HG02943 (cell line): Measurements from ENCODE around the gene SOX8.

ENCODE experiments used
- ATAC-seq: cut with Tn5 transposase; IDR thresholded peaks from one replicate; pipeline ENCODE4 v1.9.1; 2021; ENCODE audit warnings: mild to moderate bottlenecking, low read depth, moderate library complexity; ENCODE audit not compliant: unreplicated experiment

Gene SOX8

DNA sequence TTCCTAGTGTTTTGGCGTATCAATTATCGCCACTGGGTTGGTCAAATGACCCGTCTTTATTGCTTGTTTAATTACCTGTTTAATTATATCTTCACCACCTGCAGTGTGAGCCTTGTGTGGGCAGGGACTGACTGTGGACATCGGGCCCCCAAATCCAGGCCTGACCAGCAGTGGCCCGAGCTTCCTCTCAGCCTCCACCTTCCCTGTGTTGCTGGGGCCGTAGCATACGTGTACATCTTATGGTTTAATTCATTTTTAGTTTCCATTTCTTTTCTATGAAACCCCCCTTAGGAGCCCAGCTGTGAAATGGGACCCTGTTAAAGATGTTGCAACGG lies 9.6 kb upstream of the SOX8 start:
- no peak for ATAC-seq

DNA sequence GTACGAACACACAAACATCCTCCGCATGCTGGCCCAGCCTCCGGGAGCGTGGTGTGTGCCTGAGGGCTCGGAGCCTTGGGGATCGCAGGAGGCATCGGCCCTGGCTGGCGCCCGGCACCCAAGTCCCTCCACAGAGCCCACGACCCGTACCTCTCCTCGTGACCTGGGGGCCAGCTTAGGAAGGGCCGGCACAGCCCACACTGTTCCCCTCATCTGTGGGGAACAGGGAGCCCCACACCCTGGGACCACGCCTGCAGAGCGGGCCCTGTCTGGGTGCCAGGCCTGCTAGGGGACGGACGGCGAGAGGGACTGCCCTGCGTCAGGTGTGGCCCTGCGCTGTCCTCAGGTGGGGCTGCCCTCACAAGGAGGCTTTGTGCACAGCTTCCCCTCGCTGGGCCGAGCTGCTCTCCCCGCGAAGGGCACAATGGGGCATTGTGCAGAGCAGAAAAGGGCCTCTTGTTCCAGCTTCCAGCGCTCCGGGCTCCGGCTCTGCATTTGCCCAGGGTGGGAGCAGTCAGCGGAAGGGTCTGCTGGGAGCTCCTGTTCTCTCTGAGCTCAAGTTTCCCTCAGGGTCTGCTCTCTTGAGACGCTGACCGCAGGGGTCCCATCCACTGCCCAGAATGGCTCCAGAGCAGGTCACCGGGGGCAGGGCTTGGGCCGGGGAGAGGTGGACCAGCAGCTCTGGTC lies 9.1 kb upstream of the SOX8 start:
- no peak for ATAC-seq

DNA sequence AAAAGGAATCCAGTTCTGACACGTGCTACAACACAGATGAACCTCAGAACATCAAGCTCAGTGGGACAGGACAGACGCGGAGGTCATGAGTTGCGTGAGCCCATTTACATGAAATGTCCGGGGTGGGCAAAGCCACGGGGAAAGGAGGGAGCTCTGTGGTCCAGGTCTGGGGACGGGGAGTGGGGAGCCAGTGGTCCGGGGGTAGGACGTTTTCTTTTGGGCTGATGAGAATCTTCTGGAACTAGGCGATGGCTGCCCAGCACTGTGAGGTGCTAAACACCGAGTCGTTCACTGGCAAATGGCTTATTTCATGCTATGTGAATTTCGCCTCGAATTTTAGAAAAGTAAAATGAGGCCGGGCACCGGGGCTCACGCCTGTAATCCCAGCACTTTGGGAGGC lies 8.2 kb upstream of the SOX8 start:
- no peak for ATAC-seq

DNA sequence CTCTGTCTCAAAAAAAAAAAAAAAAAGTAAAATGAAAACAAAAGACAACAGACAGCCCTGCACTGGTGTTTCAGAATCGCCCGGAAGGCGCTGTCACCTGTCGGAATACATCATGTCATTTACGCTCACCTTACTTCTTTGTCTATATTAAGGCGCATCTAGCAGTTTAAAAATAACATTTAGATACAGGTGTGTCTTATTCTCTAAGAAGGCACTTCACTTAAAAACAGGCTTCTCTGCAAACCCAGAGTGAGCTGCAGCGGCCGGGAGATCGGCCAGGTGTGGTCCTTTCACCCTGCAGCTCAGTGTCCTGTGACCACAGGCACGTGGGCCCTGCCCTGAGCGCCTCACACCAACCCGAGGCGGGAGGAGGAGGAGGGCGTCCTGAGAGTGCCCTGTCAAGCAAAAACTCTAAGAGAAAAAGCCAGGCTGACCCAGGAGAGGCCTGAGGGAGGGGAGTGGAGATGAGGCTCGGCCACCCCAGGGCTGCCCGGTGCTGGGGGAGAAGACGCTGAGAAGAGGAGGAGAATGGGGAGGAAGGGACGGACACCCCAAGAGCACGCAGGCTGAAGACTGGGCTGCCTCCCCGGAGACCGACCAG lies 7.5 kb upstream of the SOX8 start:
- ATAC-seq = no peak

DNA sequence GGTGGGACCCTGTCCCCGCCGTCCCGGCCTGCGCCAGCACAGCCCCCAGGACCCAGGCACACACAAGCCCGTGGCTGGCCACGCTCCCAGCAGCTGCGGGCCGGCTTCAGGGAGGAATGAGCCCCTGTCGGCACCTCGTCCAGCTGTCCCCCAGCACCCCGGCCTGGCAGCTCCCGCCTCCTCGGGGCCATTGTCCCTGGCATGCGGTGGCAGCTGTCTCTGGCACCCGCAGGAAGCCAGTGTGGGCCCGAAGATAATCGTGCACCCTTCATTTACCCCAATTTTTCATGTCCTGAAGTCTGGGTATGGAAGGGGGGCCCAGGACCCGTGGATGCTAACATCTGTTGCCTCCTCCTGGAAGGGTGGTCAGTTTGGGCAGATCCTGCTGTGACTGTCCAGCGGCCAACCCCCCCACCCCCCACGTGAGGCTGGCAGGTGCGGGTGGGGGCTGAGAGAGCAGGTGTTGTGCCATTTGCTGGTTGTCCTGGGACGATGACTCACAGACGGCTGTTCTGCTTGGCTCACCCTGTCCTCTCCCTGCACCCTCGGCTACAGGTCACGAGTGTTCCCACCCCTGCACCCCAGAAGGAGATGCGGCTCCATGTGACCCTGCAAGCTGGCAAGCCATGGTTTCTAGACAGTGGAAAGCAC lies 6.8 kb upstream of the SOX8 start:
- no peak for ATAC-seq

DNA sequence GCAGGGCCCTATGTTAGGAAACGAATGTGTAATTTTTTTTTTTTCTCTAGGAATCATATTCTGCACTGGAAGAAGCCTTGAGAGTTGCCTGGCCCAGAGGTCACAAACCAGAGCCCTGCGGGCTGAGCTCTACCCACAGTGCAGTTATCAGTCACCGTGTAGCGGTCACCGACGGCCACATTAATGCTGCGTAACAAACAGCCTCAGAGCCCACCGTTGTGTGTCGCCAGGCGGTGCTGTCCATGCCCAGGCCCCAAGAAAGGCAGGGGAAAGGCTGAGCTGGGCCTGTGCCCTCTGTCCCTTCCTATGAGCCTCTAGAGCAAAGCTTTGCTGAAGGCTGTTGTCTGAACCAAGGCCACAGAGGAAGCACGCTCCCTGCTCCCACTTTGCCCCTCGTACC lies 6.3 kb upstream of the SOX8 start:
- ATAC-seq = no peak

DNA sequence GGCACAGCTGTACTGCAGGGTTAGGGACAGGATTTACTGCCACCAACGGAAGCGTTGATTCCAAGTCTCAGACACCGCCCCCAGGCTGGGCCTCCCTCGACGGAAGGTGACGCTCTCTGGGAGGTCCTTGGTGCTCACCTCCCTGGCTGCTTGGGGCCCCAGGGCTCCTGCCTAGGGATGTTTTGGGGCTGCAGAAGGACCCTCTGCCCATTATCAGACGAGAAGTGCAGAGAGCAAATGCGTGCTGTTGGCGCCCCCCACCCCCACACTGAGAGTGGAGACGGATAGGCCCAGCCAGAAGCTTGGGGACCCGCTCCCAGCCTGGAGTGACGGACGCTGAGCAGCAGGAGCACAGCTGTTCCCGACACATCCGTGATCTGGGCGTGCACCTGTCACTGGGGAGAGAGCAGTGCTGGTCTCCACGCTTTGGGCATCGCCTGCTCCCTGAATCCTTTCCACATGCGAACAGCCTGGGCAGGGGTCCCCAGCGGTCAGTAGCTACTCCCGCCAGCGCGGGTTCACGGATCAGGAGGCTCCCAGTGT lies 5.1 kb upstream of the SOX8 start:
- ATAC-seq = no peak

DNA sequence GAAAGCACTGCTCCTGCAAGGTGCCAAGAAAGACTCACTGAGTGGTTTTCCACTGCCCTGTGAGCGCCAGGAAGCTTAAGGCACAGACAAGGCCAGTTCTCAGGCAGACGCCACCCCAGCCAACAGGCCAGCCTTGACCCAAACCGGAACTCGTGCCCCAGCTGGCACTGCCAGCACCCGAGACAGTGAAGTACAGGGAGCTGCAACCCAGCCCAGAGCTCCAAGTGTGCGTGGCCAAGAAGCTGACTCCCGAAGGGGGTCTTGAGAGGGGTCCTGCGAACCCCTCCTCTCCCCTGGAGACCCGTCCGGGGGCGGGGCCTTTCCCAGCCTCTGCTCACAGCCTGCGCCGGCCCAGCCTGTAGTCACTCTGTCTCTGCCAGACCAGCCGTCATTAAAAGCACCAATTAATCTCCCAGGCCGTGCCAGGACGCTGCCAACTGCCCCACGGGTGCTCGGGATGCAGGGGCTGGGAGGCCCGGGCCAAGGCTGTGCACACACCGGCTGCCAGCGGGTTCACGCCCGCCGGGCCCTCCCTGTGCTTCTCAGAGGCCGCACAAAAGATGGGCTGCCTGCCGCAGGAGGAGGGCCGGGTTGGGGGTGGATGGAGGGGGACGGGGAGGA lies 4.4 kb upstream of the SOX8 start:
- ATAC-seq = no peak

DNA sequence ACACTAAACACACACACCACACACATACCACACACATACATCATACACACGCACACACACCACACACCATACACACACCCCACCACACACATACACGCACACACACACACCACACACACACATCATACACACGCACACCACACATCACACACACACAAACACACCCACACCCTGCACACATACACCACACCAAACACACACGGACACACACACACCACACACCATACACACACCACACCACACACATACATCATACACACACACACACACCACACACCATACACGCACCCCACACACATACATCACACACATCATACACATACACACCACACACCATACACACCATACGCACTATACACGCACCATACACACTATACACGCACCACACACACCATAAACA lies 3.7 kb upstream of the SOX8 start:
- ATAC-seq = no peak

DNA sequence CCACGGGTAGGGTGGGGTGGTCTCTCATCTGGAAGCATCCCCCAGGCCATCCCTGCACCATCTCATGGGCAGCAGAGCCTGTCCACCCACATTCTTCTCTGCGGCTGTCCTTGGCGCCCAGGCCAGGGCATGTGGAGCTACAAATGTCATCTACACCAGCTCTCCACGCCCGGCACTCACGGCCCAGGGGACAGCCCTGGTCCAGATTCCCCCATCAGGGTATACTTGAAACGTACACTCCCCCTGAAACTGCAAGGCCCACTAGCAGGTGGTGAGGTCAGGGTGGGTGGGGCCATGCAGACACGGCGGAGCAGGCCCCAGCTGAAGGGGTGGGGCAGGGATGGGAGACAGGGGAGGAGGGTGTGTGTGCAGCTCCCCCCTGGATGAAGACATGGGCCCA lies 3.2 kb upstream of the SOX8 start:
- ATAC-seq = no peak

DNA sequence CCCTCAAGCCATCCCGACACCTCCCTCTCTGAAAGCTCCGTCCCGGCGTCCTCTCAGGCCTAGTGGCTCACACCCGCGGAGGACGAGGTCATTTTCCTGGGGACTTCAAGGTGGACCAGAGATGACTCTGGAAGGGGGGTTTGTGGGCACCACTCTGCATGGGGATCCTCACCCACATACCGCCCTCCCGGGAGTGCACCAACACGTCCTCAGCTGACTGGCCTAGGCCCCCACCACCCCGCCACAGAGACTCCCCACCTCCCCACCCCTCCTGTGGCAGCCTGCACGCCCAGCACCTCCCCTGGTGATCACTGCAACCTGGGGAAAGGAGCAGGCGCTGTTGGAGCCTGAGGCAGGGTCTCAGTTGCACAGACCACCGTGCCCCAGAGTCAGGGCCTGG lies 2.4 kb upstream of the SOX8 start:
- ATAC-seq = no peak

DNA sequence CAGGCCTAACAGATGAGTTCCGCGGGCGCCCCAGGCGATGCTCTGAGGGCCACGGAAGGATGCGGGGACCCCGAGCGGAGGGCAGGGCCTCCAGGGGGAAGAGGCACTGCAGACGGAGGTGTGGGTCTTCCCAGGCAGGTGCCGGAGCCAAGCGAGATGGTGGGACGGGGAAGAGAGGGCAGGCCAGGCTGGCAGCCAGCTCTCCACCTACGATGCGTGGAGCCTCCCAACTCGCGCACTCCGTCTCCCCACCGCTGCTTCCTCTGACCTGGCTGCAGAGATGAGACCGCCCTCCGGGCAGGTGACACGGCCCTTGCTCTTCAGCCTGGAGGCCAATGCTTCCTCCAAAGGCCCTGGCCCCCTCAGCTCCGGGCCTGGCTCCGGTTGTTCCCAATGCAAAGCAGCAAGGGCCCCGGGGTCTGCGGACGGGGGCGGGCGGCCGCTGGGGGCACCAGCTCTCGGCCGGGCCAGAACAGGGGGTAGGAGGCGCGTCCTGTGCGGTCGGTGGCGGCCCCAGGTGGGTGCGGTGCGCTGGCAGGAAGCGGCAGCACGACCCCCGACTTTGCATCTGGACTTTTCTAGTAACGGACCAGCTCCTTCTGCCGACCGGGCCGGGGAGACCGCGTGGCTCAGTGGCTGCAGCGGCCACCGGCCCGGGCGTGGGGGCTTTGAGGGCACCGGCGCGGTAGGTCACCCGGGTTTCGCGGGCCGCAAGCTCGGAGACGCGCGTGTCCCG lies 1.5 kb upstream of the SOX8 start:
- no peak for ATAC-seq

DNA sequence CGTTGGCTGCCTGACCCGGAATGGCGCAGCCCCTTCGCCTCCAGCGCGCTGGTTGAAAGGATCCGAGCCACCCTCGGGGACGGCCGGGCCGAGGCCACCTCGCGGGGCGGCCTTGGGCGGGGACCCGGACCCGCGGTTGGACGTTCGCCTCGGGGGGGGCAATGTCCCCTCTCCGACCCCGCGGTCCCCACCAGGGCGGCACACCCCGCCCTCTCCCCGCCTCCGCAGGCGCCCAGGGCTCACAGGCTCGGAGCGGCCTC lies 1.0 kb upstream of the SOX8 start:
- ATAC-seq = no peak

DNA sequence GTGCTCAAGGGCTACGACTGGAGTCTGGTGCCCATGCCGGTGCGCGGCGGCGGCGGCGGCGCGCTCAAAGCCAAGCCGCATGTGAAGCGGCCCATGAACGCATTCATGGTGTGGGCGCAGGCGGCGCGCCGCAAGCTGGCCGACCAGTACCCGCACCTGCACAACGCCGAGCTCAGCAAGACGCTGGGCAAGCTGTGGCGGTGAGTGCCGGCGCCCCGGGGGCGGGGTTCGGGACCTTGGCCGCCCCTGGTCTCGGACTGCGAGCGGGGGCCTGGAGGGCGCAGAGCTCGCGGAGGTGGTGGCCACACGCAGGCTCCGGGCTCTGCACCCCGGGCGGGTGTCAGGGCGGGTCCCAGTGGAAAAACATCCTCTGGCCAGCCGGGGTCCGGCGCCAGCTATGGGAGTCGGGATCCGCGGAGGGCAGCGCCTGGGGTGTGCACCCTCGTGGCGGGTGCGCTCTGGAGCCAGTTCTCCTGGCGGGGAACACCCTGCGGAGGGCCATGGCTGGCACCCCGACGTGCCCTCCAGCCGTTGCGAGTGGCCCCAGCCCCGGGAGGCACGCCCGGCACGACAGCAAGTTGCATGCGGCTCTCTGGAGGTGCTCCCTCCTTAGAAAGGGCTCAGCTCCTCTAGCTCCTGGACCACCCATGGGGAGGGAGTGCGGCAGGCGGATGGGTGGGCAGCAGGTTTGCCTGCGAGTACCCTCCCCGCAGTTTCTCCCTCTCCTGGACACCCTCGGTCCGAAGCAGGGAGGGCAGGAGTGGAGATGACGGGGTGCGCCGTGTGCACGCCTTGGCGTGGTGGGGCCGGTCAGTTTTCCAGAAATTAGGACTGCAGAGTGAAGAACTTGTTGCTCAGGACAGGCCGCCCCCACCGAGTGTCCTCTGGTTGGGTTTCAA lies 824 bp downstream of the SOX8 start:
- no peak for ATAC-seq

DNA sequence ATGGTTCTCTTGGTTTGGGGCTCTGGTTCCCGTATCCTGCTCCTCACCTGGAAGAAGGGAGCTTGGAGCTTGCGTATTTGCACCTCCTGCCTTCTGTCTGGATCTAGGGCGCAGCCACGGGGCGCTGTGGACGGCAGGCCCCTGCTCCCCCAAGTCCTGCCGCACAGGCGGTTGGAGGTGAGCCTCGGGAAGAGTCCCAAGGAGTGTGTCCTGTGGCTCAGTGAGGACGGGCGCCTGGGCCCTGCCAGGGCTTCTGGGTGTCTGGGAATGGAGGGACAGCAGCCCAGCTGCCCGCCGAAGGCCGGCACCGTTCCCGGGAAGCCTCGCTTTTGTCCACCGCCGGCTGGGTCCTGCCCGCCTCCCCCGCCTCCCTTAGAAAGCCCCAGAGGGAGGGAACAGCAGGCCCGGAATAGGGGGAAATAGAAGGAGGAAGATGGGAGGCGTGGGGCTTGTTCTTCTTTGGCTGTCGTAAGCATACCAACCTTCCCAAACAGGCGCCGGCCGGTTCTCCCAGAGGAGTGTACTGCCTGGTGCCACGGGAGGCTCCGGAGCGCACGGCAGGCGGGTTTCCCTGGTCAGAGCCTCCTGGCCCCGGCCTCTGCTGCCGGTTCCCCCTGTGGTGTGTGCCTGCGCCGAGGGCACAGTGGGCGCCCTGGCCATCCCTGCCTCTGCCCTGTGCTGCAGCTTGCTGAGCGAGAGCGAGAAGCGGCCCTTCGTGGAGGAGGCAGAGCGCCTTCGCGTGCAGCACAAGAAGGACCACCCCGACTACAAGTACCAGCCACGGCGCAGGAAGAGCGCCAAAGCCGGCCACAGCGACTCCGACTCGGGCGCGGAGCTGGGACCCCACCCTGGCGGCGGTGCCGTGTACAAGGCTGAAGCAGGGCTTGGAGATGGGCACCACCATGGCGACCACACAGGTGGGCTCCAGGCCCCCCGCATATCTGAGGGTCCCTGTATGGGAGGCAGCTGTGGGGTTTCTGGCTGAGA lies 1.8 kb downstream of the SOX8 start:
- no peak for ATAC-seq

DNA sequence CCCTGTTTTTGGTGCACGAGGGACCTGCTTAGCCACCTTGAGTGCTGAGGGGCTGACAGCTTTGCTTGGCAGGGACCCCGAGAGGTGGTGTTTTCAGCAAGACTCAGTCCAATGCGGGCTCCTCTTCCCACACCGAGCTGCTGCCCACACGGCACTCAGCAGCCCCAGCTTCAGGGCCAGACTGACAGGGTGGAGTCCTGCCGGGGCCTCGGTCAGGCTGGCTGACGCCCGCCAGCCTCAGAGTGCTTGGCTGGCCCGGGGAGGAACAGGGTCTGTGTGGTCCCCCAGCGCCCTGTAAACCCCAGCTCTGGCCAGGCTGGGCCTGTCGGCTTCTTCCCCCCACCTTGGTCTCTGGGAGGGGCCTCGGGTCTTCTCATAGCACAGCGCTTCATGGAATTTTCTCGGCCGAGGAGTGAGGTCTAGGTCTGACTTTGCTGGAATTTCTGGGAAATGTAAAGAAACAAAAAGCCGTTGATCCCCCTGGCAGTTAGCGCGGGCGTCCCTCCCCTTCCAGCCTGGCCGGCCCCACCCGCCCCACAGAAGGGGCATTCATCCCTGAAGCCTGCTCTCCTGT lies 2.6 kb downstream of the SOX8 start:
- no peak for ATAC-seq

DNA sequence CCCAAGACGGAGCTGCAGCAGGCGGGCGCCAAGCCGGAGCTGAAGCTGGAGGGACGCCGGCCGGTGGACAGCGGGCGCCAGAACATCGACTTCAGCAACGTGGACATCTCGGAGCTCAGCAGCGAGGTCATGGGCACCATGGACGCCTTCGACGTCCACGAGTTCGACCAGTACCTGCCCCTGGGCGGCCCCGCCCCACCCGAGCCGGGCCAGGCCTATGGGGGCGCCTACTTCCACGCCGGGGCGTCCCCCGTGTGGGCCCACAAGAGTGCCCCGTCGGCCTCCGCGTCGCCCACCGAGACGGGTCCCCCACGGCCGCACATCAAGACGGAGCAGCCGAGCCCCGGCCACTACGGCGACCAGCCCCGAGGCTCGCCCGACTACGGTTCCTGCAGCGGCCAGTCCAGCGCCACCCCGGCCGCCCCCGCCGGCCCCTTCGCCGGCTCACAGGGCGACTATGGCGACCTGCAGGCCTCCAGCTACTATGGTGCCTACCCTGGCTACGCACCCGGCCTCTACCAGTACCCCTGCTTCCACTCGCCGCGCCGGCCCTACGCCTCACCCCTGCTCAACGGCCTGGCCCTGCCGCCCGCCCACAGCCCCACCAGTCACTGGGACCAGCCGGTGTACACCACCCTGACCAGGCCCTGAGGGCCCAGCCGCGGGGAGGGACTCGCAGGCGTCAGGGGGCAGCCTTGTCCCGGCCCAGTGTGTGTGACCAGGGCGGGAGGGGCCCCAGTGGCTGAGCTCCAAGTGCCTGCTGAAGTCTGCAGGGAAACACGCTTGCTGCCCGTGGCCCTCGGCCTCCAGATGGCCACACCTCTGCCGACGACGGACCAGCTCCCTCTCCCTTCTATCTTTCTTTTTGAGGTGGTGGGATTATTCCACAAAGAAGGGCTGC lies 3.4 kb downstream of the SOX8 start:
- ATAC-seq = no peak
